GM12873 (cell line): ENCODE data around the gene ROPN1L.

ENCODE experiments used
- TF ChIP-seq, protein P1 (sequence below): IDR thresholded peaks from 2 replicates; pipeline ENCODE4 v1.5.1; 2012; ENCODE audit warnings: low read depth, mild to moderate bottlenecking, moderate library complexity, low read length, control low read depth; ENCODE audit not compliant: insufficient read depth; ENCODE audit errors: missing control alignments

Gene ROPN1L

GRCh38 chr5:10476878-10477277, 35.2 kb downstream of the ROPN1L start:
- TF ChIP-seq, protein P1, sequence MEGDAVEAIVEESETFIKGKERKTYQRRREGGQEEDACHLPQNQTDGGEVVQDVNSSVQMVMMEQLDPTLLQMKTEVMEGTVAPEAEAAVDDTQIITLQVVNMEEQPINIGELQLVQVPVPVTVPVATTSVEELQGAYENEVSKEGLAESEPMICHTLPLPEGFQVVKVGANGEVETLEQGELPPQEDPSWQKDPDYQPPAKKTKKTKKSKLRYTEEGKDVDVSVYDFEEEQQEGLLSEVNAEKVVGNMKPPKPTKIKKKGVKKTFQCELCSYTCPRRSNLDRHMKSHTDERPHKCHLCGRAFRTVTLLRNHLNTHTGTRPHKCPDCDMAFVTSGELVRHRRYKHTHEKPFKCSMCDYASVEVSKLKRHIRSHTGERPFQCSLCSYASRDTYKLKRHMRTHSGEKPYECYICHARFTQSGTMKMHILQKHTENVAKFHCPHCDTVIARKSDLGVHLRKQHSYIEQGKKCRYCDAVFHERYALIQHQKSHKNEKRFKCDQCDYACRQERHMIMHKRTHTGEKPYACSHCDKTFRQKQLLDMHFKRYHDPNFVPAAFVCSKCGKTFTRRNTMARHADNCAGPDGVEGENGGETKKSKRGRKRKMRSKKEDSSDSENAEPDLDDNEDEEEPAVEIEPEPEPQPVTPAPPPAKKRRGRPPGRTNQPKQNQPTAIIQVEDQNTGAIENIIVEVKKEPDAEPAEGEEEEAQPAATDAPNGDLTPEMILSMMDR, result no peak

GRCh38 chr5:10477943-10478342, 36.3 kb downstream of the ROPN1L start:
- TF ChIP-seq, protein P1, result no peak

- TF ChIP-seq, protein P1, result no peak
These were observed 36.8 kb downstream of the ROPN1L start for GRCh38 chr5:10478436-10478835.

- TF ChIP-seq, protein P1, result no peak
These were observed 37.6 kb downstream of the ROPN1L start for GRCh38 chr5:10479154-10479721.

DNA sequence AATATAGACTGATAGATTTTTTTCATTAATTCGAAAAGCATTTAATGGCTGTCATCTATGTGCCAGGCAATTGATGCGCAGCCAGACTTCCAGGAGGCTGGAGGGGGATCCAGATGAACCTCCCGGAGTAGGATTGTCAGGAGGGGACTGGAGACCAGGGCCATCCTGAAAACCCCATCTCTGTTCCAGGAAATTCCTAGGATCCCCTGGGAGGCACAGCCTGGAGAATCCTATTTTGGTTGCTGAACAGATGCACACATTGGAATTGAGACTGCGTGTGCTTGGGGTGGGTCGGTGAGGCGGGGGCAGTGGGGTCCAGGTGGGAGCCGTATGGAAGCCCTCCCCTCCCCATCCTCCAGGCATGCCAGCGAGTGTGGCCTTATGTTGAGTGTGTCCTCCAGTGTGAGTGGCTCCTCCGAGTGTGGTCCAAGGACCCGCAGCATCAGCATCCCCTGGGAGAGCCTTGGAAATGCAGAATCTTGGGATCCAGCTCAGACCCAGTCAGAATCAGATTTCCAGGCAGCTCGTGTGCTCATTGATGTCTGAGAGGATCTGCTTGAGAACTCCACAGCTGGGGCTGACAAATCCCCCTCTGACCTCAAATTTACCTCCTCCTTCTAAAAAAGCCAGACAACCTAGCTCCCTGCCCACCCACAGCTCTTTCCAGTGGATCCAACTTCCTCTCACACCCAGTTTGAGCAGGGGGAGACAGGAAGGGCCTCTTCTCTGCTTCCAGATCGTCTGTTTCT, 38.7 kb downstream of the ROPN1L start:
- TF ChIP-seq, protein P1, result no peak

DNA sequence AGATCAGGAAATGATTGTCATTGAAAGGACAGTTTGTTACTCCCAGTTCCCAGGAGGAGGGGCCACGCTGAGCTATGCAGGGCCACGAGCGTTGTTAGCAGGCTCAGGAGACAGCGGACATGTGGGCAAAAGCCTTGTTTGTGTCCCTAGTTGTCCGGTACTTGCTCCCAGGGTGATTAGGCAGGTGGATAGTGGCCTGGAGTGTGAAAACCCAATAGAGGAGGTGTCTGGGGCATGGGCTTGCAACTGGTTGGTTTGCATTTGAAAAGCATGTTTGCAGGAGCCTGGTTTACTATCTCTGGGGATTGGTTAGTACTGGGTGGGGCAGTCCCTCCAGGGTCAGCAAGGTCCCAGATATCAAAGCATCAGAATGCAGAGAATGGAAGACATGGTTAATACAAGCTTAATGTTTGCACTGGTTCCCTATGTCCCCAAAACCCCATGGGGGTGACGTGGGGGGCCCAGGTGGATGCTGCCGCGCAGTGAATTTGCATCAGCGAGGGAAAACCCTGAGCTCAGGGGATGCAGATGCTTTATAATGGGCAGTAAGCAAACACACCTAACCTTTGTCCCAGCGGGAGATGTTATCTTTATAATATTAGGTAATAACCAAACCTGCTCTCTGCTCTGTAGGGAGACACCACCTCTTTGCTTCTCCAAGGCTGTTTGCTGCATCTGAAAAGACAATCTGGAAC, 39.7 kb downstream of the ROPN1L start:
- TF ChIP-seq, protein P1, result no peak

DNA sequence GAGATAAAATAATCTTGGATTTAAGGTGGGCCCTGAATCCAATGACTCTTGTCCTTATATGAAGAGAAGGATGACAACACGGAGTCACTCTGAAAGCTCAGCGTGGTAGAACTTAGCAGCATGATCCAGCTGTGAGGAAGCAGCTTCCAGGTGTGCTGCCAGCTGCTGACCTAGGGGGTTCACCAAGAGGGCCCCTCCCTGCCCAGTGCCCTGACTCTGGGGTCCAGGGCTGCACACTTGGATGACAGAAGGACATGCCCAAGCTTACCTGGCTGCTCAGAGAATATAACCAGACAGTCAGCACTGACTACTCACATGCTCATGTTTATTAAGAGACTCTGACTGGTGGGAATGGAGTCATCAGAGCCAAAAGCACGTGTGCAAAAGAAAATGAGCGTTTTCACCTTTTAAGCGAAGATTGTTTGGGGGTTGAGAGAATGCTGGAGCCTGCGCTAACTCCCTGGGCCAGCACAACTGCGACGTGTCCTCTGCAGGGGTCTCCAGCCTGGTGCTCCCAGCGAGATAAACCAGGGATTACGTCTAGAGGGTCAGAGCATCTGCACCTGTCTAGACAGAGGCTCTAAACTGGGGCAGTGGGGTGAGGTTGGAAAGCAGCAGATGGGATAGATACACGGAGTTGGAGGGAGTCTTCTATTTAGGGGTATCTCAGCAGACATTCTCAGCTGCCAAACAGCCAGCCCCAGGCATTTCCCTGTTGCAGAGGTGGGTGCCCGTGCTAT, 41.3 kb downstream of the ROPN1L start:
- TF ChIP-seq, protein P1, result no peak
